ES-I3 (cell line): ENCODE results near the gene PSMC3IP.
"Not testable (repeated sequence)": the region's sequence is repeated elsewhere in the genome, so short reads cannot be mapped to it uniquely, and the experiment has no call there.

Experiments used
- H3K36me3 ChIP-seq: 2 replicates; pipeline ENCODE4 v1.6.1; 2013; ENCODE audit warnings: mild to moderate bottlenecking, low read length, control low read depth, moderate library complexity; ENCODE audit not compliant: insufficient read depth
- H3K4me1 ChIP-seq: 2 replicates; pipeline ENCODE4 v1.6.1; 2013; ENCODE audit warnings: mild to moderate bottlenecking, control low read depth, low read length; ENCODE audit not compliant: insufficient read depth
- H3K9ac ChIP-seq: 2 replicates; pipeline ENCODE4 v1.6.1; 2013; ENCODE audit warnings: low read depth, mild to moderate bottlenecking, low read length, moderate library complexity
- H3K9me3 ChIP-seq: 2 replicates; pipeline ENCODE4 v1.6.1; 2013; ENCODE audit warnings: mild to moderate bottlenecking, low read length, moderate library complexity; ENCODE audit not compliant: control insufficient read depth, insufficient read depth

The PSMC3IP gene

GRCh38 chr17:42577532-42578281 lies at the start of gene PSMC3IP:
Gene PSMC3IP (minus strand): TSS chr17:42577729. CDS start chr17:42577686, 43 bp downstream.
- Histone ChIP-seq H3K4me1 (peaks cover 3% of the 10 kb centered on the region; the same call in 1 of the 2 replicates), H3K36me3 (peaks cover 24% of the 10 kb centered on the region), H3K9ac (peak within 1 kb of the TSS; percentile 96)

DNA sequence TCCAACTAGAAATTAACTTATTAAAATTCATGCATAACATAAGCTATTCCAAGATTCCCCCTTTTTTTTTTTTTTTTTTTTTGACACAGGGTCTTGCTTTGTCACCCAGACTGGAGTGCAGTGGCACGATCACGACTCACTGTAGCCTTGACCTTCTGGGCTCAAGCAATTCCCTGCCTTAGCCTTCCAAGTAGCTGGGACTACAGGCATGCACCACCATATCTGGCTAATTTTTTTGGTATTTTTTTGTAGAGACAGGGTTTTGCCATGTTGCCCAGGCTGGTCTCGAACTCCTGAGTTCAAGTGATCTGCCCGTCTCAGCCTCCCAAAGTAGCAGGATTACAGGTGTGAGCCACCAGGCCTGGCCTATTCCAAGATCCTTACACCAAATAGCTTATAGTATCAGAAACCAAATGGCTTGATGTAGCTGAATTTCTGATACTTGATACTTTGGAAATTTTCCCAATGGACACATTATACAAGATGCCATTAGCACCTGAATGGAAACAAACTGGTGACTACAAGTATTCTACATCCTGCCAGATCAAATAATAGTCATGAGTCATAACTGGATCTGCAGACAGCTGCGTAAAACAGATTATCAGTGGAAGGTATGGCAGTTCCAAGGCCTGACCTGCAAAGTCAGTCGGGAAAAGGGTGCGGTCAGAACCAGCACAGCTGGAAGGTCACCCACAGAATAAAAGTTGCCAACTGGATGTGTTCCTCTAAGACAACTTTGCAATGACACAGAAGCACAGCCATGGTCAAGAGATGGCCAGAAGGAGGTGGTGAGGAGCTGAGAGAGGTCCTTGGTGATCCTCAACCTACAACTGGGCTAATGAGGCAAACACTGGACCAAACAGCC lies 46.4 kb upstream of the PSMC3IP start:
- 0 out of 2 replicates have a peak, but pooled peaks cover under 1% of the 10 kb centered on the region for H3K4me1 ChIP-seq
- H3K9ac ChIP-seq = no peak overlapping the region
- H3K9me3 ChIP-seq = no peaks in the 10 kb centered on the region

More at GRCh38 chr17:42577532-42578281, at the start of gene PSMC3IP:
- H3K9me3 ChIP-seq = no peaks in the 10 kb centered on the region

GRCh38 chr17:42623271-42623670 lies 45.7 kb upstream of the PSMC3IP start:
- H3K9me3 ChIP-seq = no peaks in the 10 kb centered on the region
- H3K4me1 ChIP-seq = peaks cover 3% of the 10 kb centered on the region
- H3K36me3 ChIP-seq = no peaks in the 10 kb centered on the region
- no peak overlapping the region for H3K9ac ChIP-seq

More for the DNA sequence above, 46.4 kb upstream of the PSMC3IP start:
- no peaks in the 10 kb centered on the region for H3K36me3 ChIP-seq

DNA sequence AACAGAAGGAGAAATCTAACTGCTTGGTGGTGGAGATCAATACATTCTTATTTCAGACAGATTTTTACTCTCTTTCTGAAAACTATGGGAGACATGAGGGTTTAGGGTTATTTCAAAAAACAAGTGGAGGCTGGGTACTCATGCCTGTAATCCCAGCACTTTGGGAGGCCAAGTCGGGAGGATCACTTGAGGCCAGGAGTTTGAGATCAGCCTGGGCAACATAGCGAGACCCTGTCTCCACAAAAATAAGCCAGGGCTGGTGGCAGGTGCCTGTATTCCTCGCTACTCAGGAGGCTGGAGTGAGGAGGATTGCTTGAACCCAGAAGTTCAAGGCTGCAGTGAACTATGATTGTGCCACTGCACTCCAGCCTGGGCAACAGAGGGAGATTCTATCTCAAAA lies 44.5 kb upstream of the PSMC3IP start:
- not testable (repeated sequence) for H3K9ac ChIP-seq

DNA sequence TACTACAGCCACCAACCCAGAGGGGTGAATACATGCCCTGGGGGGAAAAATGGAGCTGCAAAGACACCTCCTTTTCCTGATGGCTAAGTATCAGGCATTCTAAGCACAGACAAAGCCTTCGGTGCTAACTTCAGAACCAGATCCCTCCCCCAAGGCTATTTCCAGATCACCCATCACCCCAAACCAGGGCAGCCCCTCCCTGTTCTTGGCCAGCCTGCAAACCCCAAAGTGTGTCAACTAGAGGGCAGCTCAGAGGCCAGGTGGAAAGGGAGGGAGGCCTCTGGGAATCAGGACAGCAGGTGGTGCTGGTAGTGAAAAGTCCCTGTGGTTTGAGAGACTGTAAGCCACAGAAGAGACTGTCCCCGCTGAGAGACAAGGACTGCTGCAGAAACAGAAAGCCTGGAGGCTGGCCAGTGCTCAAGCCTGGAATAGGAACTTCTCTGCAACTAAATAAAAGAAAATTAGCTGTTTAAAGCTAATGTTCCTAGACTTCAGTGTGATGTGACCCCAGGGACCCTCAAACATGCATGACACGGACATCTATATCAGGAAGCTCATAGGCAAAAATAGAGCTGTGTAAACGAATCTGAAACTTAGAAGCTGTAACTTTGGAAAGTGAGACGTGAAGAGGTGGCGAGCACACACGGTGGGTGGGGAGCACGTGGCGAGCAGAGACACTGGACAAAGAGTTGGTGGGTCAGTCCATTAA lies 41.1 kb upstream of the PSMC3IP start:
- H3K9ac ChIP-seq = no peak overlapping the region
- no peaks in the 10 kb centered on the region for H3K9me3 ChIP-seq
- peaks cover 3% of the 10 kb centered on the region for H3K4me1 ChIP-seq
- peaks cover 10% of the 10 kb centered on the region; the same call in 1 of the 2 replicates for H3K36me3 ChIP-seq

More for the DNA sequence above, 44.5 kb upstream of the PSMC3IP start:
- not testable (repeated sequence) for H3K36me3 ChIP-seq, H3K9me3 ChIP-seq, H3K4me1 ChIP-seq

DNA sequence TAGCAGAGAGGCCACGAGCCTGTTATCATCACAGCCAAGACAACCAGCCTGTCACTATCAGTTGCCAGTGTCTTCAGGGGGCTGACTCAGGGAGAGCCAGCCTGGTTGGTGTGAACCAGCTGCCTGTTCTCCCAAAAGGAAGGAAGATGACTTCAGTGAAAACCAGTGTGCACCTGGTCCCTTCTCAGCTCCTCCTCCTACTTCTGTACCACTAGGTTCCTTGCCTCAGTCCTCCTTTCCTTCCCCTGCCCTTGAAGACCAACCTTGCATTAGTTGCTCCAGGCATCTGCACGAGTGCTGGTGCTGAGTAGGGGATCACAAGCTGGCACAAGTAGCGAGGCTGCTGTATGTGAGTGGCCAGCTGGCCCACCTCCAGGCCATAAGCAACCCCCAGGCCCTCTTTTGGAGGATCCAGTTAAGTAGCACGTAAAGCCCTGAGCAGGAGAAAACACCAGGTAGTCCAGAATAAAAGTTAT lies 40.5 kb upstream of the PSMC3IP start:
- peaks cover 13% of the 10 kb centered on the region; the same call in 1 of the 2 replicates for H3K36me3 ChIP-seq
- H3K9me3 ChIP-seq = no peaks in the 10 kb centered on the region
- peaks cover 3% of the 10 kb centered on the region for H3K4me1 ChIP-seq
- no peak overlapping the region for H3K9ac ChIP-seq

- Histone ChIP-seq H3K36me3 (peaks cover 27% of the 10 kb centered on the region), H3K9me3 (no peaks in the 10 kb centered on the region), H3K4me1 (peaks cover 2% of the 10 kb centered on the region), H3K9ac (no peak overlapping the region)
These were observed 36.3 kb upstream of the PSMC3IP start for GRCh38 chr17:42613699-42614295.

- H3K9ac ChIP-seq = no peak overlapping the region
- H3K9me3 ChIP-seq = no peaks in the 10 kb centered on the region
- peaks cover 8% of the 10 kb centered on the region; the same call in 1 of the 2 replicates for H3K4me1 ChIP-seq
- peaks cover 27% of the 10 kb centered on the region for H3K36me3 ChIP-seq
These were observed 34.5 kb upstream of the PSMC3IP start for GRCh38 chr17:42612013-42612412.

GRCh38 chr17:42609814-42610801 lies 32.6 kb upstream of the PSMC3IP start:
- H3K9me3 ChIP-seq, H3K4me1 ChIP-seq: not testable (repeated sequence)
- Histone ChIP-seq H3K36me3 (peaks cover 22% of the 10 kb centered on the region), H3K9ac (peak overlapping the region; percentile 78)

- Histone ChIP-seq H3K9me3 (no peaks in the 10 kb centered on the region), H3K4me1 (peaks cover 8% of the 10 kb centered on the region; the same call in 1 of the 2 replicates), H3K36me3 (peaks cover 16% of the 10 kb centered on the region), H3K9ac (peak within 1 kb of the TSS; percentile 78)
These were observed 31.8 kb upstream of the PSMC3IP start, which contains the start of the genes RETREG3 and TUBG1 for GRCh38 chr17:42609182-42609813. Gene RETREG3 (minus strand): TSS chr17:42609374. CDS start chr17:42609324, 50 bp downstream. Gene TUBG1 (plus strand): TSS chr17:42609683. CDS start chr17:42609738, 55 bp downstream.

DNA sequence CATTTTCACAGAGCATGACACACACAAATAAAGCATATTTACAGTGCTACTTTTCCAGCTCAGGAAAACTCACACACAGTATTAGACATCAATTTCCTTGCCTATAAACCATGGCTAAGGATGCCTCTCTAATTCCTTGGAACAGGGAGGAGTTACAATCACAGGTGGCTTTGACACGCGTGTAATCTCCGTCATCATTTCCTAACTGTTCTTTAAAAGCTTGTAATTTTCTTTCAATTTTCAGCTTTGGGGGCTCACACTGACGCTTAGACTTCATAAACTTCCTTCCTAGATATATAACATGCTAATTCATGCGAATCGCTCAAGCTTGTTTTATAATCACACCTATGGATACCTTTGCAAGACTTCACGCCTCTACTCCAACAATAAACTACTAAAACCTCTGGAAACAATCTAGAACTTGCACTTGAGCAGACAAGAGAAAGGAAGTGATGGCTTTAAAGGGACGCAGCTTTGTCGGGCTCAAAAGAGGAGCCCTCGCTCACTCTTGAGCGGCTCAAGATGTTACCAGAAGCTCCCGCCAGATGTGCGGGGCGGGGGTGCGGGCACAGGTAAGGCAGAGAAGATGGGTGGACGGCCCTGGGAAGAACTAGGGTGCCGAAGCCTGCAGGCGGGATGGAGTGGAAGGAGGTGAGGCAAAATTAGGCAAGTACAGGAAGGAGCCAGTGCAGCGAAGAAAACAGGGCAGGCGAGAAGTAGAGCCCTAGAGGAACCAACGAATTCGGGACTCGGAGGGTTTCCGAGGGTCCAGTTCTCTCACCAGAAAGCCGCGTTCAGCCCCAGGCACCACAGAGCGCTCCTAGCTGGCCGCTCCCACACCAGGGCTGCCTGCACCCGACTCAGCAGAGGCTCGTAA lies 31.0 kb upstream of the PSMC3IP start:
- Histone ChIP-seq H3K9me3 (no peaks in the 10 kb centered on the region), H3K36me3 (peaks cover 16% of the 10 kb centered on the region), H3K4me1 (peaks cover 8% of the 10 kb centered on the region; the same call in 1 of the 2 replicates), H3K9ac (peak overlapping the region; percentile 78)
